A549 (cell line): Measurements from ENCODE around the gene COMMD2. TPM values are rescaled to one million over a fixed set of nuclear protein-coding genes. Genes with fewer than 3 reads are reported as not detected.

ENCODE experiments used
- ATAC-seq, 2 experiments: fragments of 200-7000 bp in 1 of 2; fragments of >200 bp in 1 of 2; cut with Nextera tagmentation in 1 of 2; cut with Tn5 transposase in 1 of 2; 3 replicates each; pipeline versions ENCODE4 v1.8.0 to v1.9.1; 2018 to 2020; ENCODE audit warnings: mild to moderate bottlenecking in 1 of 2, moderate library complexity in 1 of 2
- CTCF ChIA-PET: fragments of 300-600 bp; sonication (Branson Sonifier 250); formaldehyde crosslinking; extraction: SDS; loops from one replicate; lab custom pipeline; 2021; ENCODE audit warnings: antibody characterized with exemption, inconsistent platforms; lab: Yijun Ruan, JAX
- POLR2A ChIA-PET: fragments of 350-600 bp; formaldehyde crosslinking; extraction: SDS; loops from one replicate; lab custom pipeline; 2021; ENCODE audit warnings: antibody characterized with exemption, inconsistent platforms; lab: Yijun Ruan, JAX
- DNase-seq, 2 experiments: peaks; one replicate each; pipeline versions ENCODE4 v3.0.0 to v3.0.0-alpha.2; 2011 to 2016; ENCODE audit warnings: low read depth in 1 of 2, low spot score in 1 of 2
- FAIRE-seq: peaks from 2 replicates; lab custom pipeline; 2011; peaks lifted over from hg19 to GRCh38; lab: Jason Lieb, UNC
- H3K27ac ChIP-seq, 2 experiments: fragments of >200 bp; sonication (Bioruptor Twin); formaldehyde crosslinking; 3 replicates each; pipeline ENCODE4 v1.5.1; 2016 to 2017
- H3K4me1 ChIP-seq: fragments of >200 bp; sonication (Bioruptor Twin); formaldehyde crosslinking; 3 replicates; pipeline ENCODE4 v1.6.1; 2016
- H3K4me2 ChIP-seq: fragments of >200 bp; sonication (Bioruptor Twin); formaldehyde crosslinking; 3 replicates; pipeline ENCODE4 v1.6.1; 2016
- H3K4me3 ChIP-seq: fragments of >200 bp; sonication (Bioruptor Twin); formaldehyde crosslinking; 3 replicates; pipeline ENCODE4 v1.5.1; 2016
- H3K9me3 ChIP-seq: fragments of >200 bp; sonication (Bioruptor Twin); formaldehyde crosslinking; 3 replicates; pipeline ENCODE4 v1.6.1; 2016
- CBX2 ChIP-seq: fragments of 200-600 bp; sonication (generic); IDR thresholded peaks from 2 replicates; pipeline ENCODE4 v1.6.1; 2016; ENCODE audit warnings: low read depth, mild to moderate bottlenecking, borderline replicate concordance
- CEBPB ChIP-seq, 2 experiments: fragments of >200 bp in 1 of 2; sonication (Bioruptor Twin) in 1 of 2; formaldehyde crosslinking in 1 of 2; IDR thresholded peaks; 2 replicates each; pipeline ENCODE4 v1.6.1; 2012 to 2016
- FOSB ChIP-seq: fragments of 250-450 bp; sonication (Bioruptor Pico); IDR thresholded peaks from 2 replicates; pipeline ENCODE4 v1.5.0; 2020; ENCODE audit warnings: mild to moderate bottlenecking, moderate library complexity
- HDAC2 ChIP-seq: fragments of 200-600 bp; sonication (generic); IDR thresholded peaks from 2 replicates; pipeline ENCODE4 v1.6.1; 2016
- HEYL ChIP-seq: fragments of 250-450 bp; sonication (Bioruptor Pico); IDR thresholded peaks from 2 replicates; pipeline ENCODE4 v1.8.0; 2021; ENCODE audit warnings: mild to moderate bottlenecking, moderate library complexity
- HOXB13 ChIP-seq: fragments of 250-450 bp; sonication (Bioruptor Pico); IDR thresholded peaks from 2 replicates; pipeline ENCODE4 v1.5.0; 2020; ENCODE audit warnings: low read depth, mild to moderate bottlenecking, moderate library complexity
- HOXB5 ChIP-seq: fragments of 250-450 bp; sonication (Bioruptor Pico); IDR thresholded peaks from 2 replicates; pipeline ENCODE4 v1.5.0; 2020; ENCODE audit warnings: mild to moderate bottlenecking, moderate library complexity
- JUN ChIP-seq, 2 experiments: fragments of >200 bp; sonication (Bioruptor Twin); formaldehyde crosslinking; IDR thresholded peaks; 2 replicates in 1 of 2; 3 replicates in 1 of 2; pipeline ENCODE4 v1.6.1; 2016 to 2017
- MAX ChIP-seq: IDR thresholded peaks from 2 replicates; pipeline ENCODE4 v1.6.1; 2012
- PHF8 ChIP-seq: fragments of 200-600 bp; sonication (generic); IDR thresholded peaks from 2 replicates; pipeline ENCODE4 v1.6.1; 2016; ENCODE audit warnings: low read depth, mild to moderate bottlenecking, antibody characterized with exemption, moderate library complexity, borderline replicate concordance
- RAD21 ChIP-seq, 2 experiments: fragments of >200 bp in 1 of 2; sonication (Bioruptor Twin) in 1 of 2; formaldehyde crosslinking in 1 of 2; IDR thresholded peaks in 1 of 2; conservative IDR thresholded peaks in 1 of 2; 2 replicates in 1 of 2; 3 replicates in 1 of 2; pipeline ENCODE4 v1.6.1; 2012 to 2018; ENCODE audit warnings: inconsistent platforms in 1 of 2
- RNF2 ChIP-seq: fragments of 200-600 bp; sonication (generic); IDR thresholded peaks from 2 replicates; pipeline ENCODE4 v1.6.1; 2016; ENCODE audit warnings: low read depth, mild to moderate bottlenecking, antibody characterized with exemption, moderate library complexity, borderline replicate concordance
- SREBF2 ChIP-seq: fragments of 450-650 bp; IDR thresholded peaks from 2 replicates; pipeline ENCODE4 v1.6.1; 2014; ENCODE audit warnings: mild to moderate bottlenecking, moderate library complexity
- TFCP2L1 ChIP-seq: fragments of 250-450 bp; sonication (Bioruptor Pico); IDR thresholded peaks from 2 replicates; pipeline ENCODE4 v1.5.0; 2021; ENCODE audit warnings: mild to moderate bottlenecking
- TP53 ChIP-seq: fragments of 250-450 bp; sonication (Bioruptor Pico); IDR thresholded peaks from 2 replicates; pipeline ENCODE4 v1.5.0; 2021; ENCODE audit warnings: mild to moderate bottlenecking, moderate library complexity
- USF2 ChIP-seq: fragments of 450-650 bp; IDR thresholded peaks from 2 replicates; pipeline ENCODE4 v1.6.1; 2014; ENCODE audit warnings: antibody characterized with exemption
- ZSCAN20 ChIP-seq: fragments of 250-450 bp; sonication (Bioruptor Pico); IDR thresholded peaks from 2 replicates; pipeline ENCODE4 v1.8.0; 2022; ENCODE audit warnings: mild to moderate bottlenecking, moderate library complexity
- WGBS: methylation state at CpG from one replicate; pipeline ENCODE4 v1.1.6; 2017; ENCODE audit errors: missing lambda C conversion rate; 5-methylcytosine and 5-hydroxymethylcytosine counted together
- polyA plus RNA-seq, 4 experiments: library from polyadenylated mRNA; depleted of rRNA in 3 of 4; stranded (reverse); fragments of >200 nt; fragmentation: RNase III in 1 of 4; extraction: RNeasy Plus Mini Kit Qiagen cat#74134 plus additional on column Dnase treatment in 1 of 4; gene quantifications; 2 replicates in 3 of 4; 3 replicates in 1 of 4; pipeline ENCODE4 v1.2.3, GENCODE V29; 2011 to 2017
- TF ChIP-seq, protein P1 (sequence below): fragments of 250-450 bp; sonication (Bioruptor Pico); IDR thresholded peaks from 2 replicates; pipeline ENCODE4 v1.5.0; 2021; ENCODE audit warnings: mild to moderate bottlenecking, moderate library complexity, borderline replicate concordance
- TF ChIP-seq, protein P2 (sequence below): fragments of >200 bp; sonication (Bioruptor Twin); formaldehyde crosslinking; IDR thresholded peaks from 3 replicates; pipeline ENCODE4 v1.5.1; 2016
- TF ChIP-seq, protein P3 (sequence below): fragments of 200-600 bp; sonication (generic); IDR thresholded peaks from 2 replicates; pipeline ENCODE4 v1.6.1; 2016; ENCODE audit warnings: antibody characterized with exemption, mild to moderate bottlenecking, moderate library complexity
- TF ChIP-seq, protein P4 (sequence below): fragments of >200 bp; sonication (Bioruptor Twin); formaldehyde crosslinking; IDR thresholded peaks from 2 replicates; pipeline ENCODE4 v1.6.1; 2016

COMMD2 gene
- polyA plus RNA-seq, 2 of the 4 experiments (the other 2 are of a cell fraction), result 20.5 to 76.1 TPM

DNA sequence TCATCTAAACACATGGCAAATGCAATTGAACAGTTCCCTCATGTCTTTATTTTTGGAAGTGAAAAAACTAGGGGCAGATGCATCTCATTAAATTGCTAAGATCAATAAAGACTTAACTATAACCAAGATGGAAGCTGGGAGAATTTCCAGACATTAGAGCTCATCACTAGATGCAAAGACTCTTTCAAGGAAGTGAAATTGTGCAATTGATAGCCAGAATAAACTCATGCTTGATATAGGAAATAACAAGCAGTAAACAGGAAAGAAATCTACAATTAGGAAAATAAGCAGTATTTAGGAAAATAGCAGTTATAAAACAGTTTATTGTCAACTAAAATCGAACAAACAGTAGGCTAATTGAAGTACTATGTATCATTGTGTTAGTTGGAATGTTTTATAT lies 48.9 kb upstream of the COMMD2 start:
- Histone ChIP-seq H3K4me2 (peak overlapping the region; percentile 66), H3K27ac (peak overlapping the region; percentile 48 to 69; a peak in 5 of 6 replicates), H3K4me1 (peaks cover 12% of the 10 kb centered on the region), H3K4me3 (no peak overlapping the region), H3K9me3 (no peaks in the 10 kb centered on the region)
- 8% methylated on average over 1 of the region's 1 CpG for WGBS
- ChIA-PET POLR2A (no interaction called here), CTCF (interaction anchor here (0.7 to 3.3 kb wide), 4 partner anchors 13 to 35 kb away, joined by 3 to 14 read pairs (median 4); no protein-coding TSS in a partner anchor)
- FAIRE-seq (no peak), ATAC-seq (no peak; a peak in 1 of 6 replicates), DNase-seq (no peak)
- TF ChIP-seq CBX2 (no peak), CEBPB (IDR thresholded peaks at IDR 0.05) (peak; percentile 41 to 63; a peak in 2 of 4 replicates)

- H3K4me3 ChIP-seq, result no peak overlapping the region
- POLR2A ChIA-PET, result no interaction called here
- TF ChIP-seq SREBF2, result no peak
- TF ChIP-seq TFCP2L1 (CRISPR knock-in tag), result no peak
- no peak for TF ChIP-seq PHF8
- no peak for TF ChIP-seq JUN (IDR thresholded peaks at IDR 0.05)
- TF ChIP-seq, protein P1, sequence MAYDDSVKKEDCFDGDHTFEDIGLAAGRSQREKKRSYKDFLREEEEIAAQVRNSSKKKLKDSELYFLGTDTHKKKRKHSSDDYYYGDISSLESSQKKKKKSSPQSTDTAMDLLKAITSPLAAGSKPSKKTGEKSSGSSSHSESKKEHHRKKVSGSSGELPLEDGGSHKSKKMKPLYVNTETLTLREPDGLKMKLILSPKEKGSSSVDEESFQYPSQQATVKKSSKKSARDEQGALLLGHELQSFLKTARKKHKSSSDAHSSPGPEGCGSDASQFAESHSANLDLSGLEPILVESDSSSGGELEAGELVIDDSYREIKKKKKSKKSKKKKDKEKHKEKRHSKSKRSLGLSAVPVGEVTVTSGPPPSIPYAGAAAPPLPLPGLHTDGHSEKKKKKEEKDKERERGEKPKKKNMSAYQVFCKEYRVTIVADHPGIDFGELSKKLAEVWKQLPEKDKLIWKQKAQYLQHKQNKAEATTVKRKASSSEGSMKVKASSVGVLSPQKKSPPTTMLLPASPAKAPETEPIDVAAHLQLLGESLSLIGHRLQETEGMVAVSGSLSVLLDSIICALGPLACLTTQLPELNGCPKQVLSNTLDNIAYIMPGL (CRISPR knock-in tag), result no peak
- TF ChIP-seq, protein P2, sequence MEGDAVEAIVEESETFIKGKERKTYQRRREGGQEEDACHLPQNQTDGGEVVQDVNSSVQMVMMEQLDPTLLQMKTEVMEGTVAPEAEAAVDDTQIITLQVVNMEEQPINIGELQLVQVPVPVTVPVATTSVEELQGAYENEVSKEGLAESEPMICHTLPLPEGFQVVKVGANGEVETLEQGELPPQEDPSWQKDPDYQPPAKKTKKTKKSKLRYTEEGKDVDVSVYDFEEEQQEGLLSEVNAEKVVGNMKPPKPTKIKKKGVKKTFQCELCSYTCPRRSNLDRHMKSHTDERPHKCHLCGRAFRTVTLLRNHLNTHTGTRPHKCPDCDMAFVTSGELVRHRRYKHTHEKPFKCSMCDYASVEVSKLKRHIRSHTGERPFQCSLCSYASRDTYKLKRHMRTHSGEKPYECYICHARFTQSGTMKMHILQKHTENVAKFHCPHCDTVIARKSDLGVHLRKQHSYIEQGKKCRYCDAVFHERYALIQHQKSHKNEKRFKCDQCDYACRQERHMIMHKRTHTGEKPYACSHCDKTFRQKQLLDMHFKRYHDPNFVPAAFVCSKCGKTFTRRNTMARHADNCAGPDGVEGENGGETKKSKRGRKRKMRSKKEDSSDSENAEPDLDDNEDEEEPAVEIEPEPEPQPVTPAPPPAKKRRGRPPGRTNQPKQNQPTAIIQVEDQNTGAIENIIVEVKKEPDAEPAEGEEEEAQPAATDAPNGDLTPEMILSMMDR, result no peak
- no peak for TF ChIP-seq MAX
- TF ChIP-seq, protein P3, sequence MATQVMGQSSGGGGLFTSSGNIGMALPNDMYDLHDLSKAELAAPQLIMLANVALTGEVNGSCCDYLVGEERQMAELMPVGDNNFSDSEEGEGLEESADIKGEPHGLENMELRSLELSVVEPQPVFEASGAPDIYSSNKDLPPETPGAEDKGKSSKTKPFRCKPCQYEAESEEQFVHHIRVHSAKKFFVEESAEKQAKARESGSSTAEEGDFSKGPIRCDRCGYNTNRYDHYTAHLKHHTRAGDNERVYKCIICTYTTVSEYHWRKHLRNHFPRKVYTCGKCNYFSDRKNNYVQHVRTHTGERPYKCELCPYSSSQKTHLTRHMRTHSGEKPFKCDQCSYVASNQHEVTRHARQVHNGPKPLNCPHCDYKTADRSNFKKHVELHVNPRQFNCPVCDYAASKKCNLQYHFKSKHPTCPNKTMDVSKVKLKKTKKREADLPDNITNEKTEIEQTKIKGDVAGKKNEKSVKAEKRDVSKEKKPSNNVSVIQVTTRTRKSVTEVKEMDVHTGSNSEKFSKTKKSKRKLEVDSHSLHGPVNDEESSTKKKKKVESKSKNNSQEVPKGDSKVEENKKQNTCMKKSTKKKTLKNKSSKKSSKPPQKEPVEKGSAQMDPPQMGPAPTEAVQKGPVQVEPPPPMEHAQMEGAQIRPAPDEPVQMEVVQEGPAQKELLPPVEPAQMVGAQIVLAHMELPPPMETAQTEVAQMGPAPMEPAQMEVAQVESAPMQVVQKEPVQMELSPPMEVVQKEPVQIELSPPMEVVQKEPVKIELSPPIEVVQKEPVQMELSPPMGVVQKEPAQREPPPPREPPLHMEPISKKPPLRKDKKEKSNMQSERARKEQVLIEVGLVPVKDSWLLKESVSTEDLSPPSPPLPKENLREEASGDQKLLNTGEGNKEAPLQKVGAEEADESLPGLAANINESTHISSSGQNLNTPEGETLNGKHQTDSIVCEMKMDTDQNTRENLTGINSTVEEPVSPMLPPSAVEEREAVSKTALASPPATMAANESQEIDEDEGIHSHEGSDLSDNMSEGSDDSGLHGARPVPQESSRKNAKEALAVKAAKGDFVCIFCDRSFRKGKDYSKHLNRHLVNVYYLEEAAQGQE, result no peak
- TF ChIP-seq RNF2, result no peak
- no peak for TF ChIP-seq USF2
- TF ChIP-seq, all 56 proteins: peak for 0
- 98% methylated on average over 8 of the region's 8 CpGs for WGBS
- peaks cover 12% of the 10 kb centered on the region for H3K4me1 ChIP-seq
- ATAC-seq (no peak), FAIRE-seq (no peak), DNase-seq (no peak)
- no peaks in the 10 kb centered on the region for H3K9me3 ChIP-seq
- H3K27ac ChIP-seq, result no peak overlapping the region
- CTCF ChIA-PET, result interaction anchor here (1.0 to 3.3 kb wide), 4 partner anchors 8 to 30 kb away, joined by 3 to 15 read pairs (median 9); no protein-coding TSS in a partner anchor
- H3K4me2 ChIP-seq, result no peak overlapping the region
Measured at GRCh38 chr3:149800693-149801092, 48.4 kb upstream of the COMMD2 start.

GRCh38 chr3:149796026-149796425 lies 43.7 kb upstream of the COMMD2 start:
- ChIA-PET CTCF (interaction anchor here (1.0 kb wide), 1 partner anchor 79 kb away, joined by 3 read pairs; no protein-coding TSS in a partner anchor), POLR2A (no interaction called here)
- DNase-seq (no peak), FAIRE-seq (no peak), ATAC-seq (no peak)
- Histone ChIP-seq H3K27ac (no peak overlapping the region), H3K9me3 (no peaks in the 10 kb centered on the region), H3K4me2 (no peak overlapping the region), H3K4me3 (no peak overlapping the region), H3K4me1 (no peaks in the 10 kb centered on the region; the same call in 2 of the 3 replicates)
- WGBS, result 91% methylated on average over 1 of the region's 1 CpG
- TF ChIP-seq HDAC2, result no peak
- no peak for TF ChIP-seq FOSB
- TF ChIP-seq HOXB5 (CRISPR knock-in tag), result no peak
- no peak for TF ChIP-seq TP53 (CRISPR knock-in tag)
- TF ChIP-seq, protein P4, sequence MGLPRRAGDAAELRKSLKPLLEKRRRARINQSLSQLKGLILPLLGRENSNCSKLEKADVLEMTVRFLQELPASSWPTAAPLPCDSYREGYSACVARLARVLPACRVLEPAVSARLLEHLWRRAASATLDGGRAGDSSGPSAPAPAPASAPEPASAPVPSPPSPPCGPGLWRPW, result no peak
- no peak for TF ChIP-seq RAD21 (conservative IDR thresholded peaks at IDR 0.05 in 1 of 2, IDR thresholded peaks at IDR 0.05 in 1 of 2)
- TF ChIP-seq SREBF2, result no peak
- TF ChIP-seq, protein P1 (CRISPR knock-in tag), result no peak
- TF ChIP-seq ZSCAN20 (CRISPR knock-in tag), result no peak
- TF ChIP-seq HEYL (CRISPR knock-in tag), result no peak
- TF ChIP-seq RNF2, result no peak
- no peak for TF ChIP-seq PHF8
- TF ChIP-seq JUN (IDR thresholded peaks at IDR 0.05), result no peak
- no peak for TF ChIP-seq HOXB13
